BJ (cell line): Measurements from ENCODE around the gene KIF1A. TPM values are rescaled to one million over a fixed set of nuclear protein-coding genes. Genes with fewer than 3 reads are reported as not detected.

Source experiments
- CTCF ChIA-PET: fragments of 350-600 bp; formaldehyde crosslinking; extraction: SDS; loops from one replicate; lab custom pipeline; 2021; ENCODE audit warnings: antibody characterized with exemption, inconsistent platforms; lab: Yijun Ruan, JAX
- POLR2A ChIA-PET: fragments of 300-600 bp; sonication (Branson Sonifier 250); formaldehyde crosslinking; extraction: SDS; loops from one replicate; lab custom pipeline; 2021; ENCODE audit warnings: antibody characterized with exemption; lab: Charles Lee
- DNase-seq: peaks from one replicate; pipeline ENCODE4 v3.0.0-alpha.2; 2011; ENCODE audit warnings: low read depth
- H3K27me3 ChIP-seq: 2 replicates; pipeline ENCODE4 v1.6.0; 2011; ENCODE audit warnings: low read length; ENCODE audit not compliant: control insufficient read depth, insufficient read depth
- H3K36me3 ChIP-seq: 2 replicates; pipeline ENCODE4 v1.5.1; 2011; ENCODE audit warnings: low read length; ENCODE audit not compliant: control insufficient read depth, insufficient read depth
- H3K4me3 ChIP-seq: 2 replicates; pipeline ENCODE4 v1.5.1; 2011; ENCODE audit warnings: low read depth, mild to moderate bottlenecking, control low read depth, low read length
- CTCF ChIP-seq: IDR thresholded peaks from 2 replicates; pipeline ENCODE4 v1.5.1; 2011; ENCODE audit warnings: low read depth, mild to moderate bottlenecking, control low read depth, inconsistent platforms, low read length, moderate library complexity; ENCODE audit not compliant: insufficient read depth
- polyA plus RNA-seq: library from polyadenylated mRNA; depleted of rRNA; stranded (reverse); fragments of >200 nt; gene quantifications from 2 replicates; pipeline ENCODE4 v1.2.3, GENCODE V29; 2011

Gene KIF1A
- polyA plus RNA-seq, 1 experiment = 0.01 TPM

- TF ChIP-seq CTCF = no peak
- ChIA-PET CTCF (interaction anchor here (1.0 kb wide), 1 partner anchor 201 kb away, joined by 3 read pairs; no protein-coding TSS in a partner anchor), POLR2A (no interaction called here)
- Histone ChIP-seq H3K4me3 (no peak overlapping the region), H3K36me3 (no peaks in the 10 kb centered on the region), H3K27me3 (no peaks in the 10 kb centered on the region; the same call in none of the 2 replicates)
- no peak for DNase-seq
These were observed 105.0 kb downstream of the KIF1A start for GRCh38 chr2:240714747-240715725.

- TF ChIP-seq CTCF = no peak
- DNase-seq = no peak
- POLR2A ChIA-PET = no interaction called here
- CTCF ChIA-PET = no interaction called here
- H3K27me3 ChIP-seq = no peaks in the 10 kb centered on the region; the same call in none of the 2 replicates
- H3K36me3 ChIP-seq = no peaks in the 10 kb centered on the region
- no peak overlapping the region for H3K4me3 ChIP-seq
These were observed 105.9 kb downstream of the KIF1A start for GRCh38 chr2:240713928-240714746.

GRCh38 chr2:240713071-240713927 is 106.7 kb downstream of the KIF1A start:
- no peak for DNase-seq
- no peak overlapping the region for H3K4me3 ChIP-seq
- CTCF ChIA-PET = no interaction called here
- H3K36me3 ChIP-seq = no peaks in the 10 kb centered on the region
- peaks cover 3% of the 10 kb centered on the region for H3K27me3 ChIP-seq
- no peak for TF ChIP-seq CTCF
- POLR2A ChIA-PET = no interaction called here

- Histone ChIP-seq H3K27me3 (peaks cover 7% of the 10 kb centered on the region), H3K4me3 (no peak overlapping the region), H3K36me3 (no peaks in the 10 kb centered on the region)
- POLR2A ChIA-PET = no interaction called here
- no peak for TF ChIP-seq CTCF
- CTCF ChIA-PET = no interaction called here
- DNase-seq = no peak
These were observed 107.9 kb downstream of the KIF1A start for GRCh38 chr2:240712121-240712520.
